HL-60 (cell line): ENCODE data around the gene DBNL.

Experiments used
- DNase-seq, 2 experiments: peaks; one replicate each; pipeline ENCODE4 v3.0.0-alpha.2; 2010 to 2020; ENCODE audit warnings: low read depth in 1 of 2, low spot score in 1 of 2
- H3K27ac ChIP-seq: fragments of 250-450 bp; sonication (Bioruptor Pico); replicated peaks from 2 replicates; pipeline ENCODE4 v1.5.1; 2020; ENCODE audit warnings: mild to moderate bottlenecking, moderate library complexity
- H3K27me3 ChIP-seq: fragments of 250-450 bp; sonication (Bioruptor Pico); 2 replicates; pipeline ENCODE4 v1.5.1; 2021; ENCODE audit warnings: mild to moderate bottlenecking, moderate library complexity; ENCODE audit not compliant: insufficient read depth, poor library complexity, severe bottlenecking
- H3K4me3 ChIP-seq: replicated peaks from 2 replicates; pipeline ENCODE4 v1.5.1; 2011; ENCODE audit warnings: mild to moderate bottlenecking, control low read depth, low read length; ENCODE audit not compliant: insufficient read depth
- CTCF ChIP-seq: IDR thresholded peaks from one replicate; pipeline ENCODE4 v1.5.1; 2011; ENCODE audit warnings: low read length, control low read depth, inconsistent platforms; ENCODE audit not compliant: insufficient read depth
- GABPA ChIP-seq: IDR thresholded peaks from 2 replicates; pipeline ENCODE4 v1.6.1; 2012; ENCODE audit warnings: low read depth
- POLR2AphosphoS5 ChIP-seq: IDR thresholded peaks from 2 replicates; pipeline ENCODE4 v1.6.1; 2012; ENCODE audit warnings: low read depth
- REST ChIP-seq: IDR thresholded peaks from 2 replicates; pipeline ENCODE4 v1.6.1; 2012; ENCODE audit warnings: low read depth; ENCODE audit not compliant: insufficient replicate concordance
- SPI1 ChIP-seq: IDR thresholded peaks from 2 replicates; pipeline ENCODE4 v1.6.1; 2012; ENCODE audit warnings: low read depth, mild to moderate bottlenecking, borderline replicate concordance

Gene DBNL

DNA sequence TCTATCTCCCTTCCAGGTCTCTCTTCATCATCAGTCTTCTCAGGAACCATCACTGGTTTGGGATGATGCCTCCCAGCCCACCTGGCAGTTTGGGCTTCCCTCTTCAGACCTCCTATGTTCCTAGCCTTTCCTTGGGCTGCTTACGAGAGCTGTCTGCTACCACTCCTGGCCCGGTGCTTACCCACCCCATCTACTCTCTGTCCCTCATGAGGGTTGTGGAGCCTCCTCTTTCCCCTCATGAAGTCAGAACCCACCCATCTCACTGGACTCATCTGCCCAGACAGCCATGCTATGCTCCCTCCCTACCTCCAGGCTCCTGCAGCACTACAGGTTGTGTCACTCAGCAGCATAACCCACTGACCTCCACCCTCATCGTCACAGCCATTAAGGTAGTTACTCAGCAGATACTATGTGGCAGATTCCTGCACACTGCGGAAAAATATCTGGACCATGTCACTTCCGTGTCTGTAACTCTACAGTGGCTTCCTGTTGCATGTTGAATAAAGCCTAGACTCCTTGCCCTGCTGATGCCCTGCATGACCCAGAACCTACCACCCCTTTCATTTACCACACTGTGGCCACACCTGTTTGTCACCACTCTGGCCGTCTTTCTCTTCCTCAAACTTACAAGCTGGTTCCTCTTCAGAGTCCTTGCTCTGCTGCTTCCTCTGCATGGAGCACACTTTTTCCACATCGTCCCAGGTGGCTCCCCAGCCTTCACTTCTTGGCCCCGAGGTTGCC lies 2.0 kb downstream of the DBNL start:
- Histone ChIP-seq H3K27me3 (no peaks in the 10 kb centered on the region), H3K27ac (peak overlapping the region; percentile 93), H3K4me3 (peak overlapping the region; percentile 80)
- TF ChIP-seq SPI1 (peak; percentile 91), GABPA (0 out of 2 replicates have a peak, but pooled peaks have one; percentile 14), REST (no peak), CTCF (no peak), POLR2AphosphoS5 (peak; percentile 97)
- DNase-seq = peak; percentile 93 to 95

- no peak overlapping the region for H3K27ac ChIP-seq
- H3K4me3 ChIP-seq = no peak overlapping the region
- DNase-seq = no peak
- no peak for TF ChIP-seq CTCF
- TF ChIP-seq SPI1 = no peak
- TF ChIP-seq REST = no peak
- no peak for TF ChIP-seq POLR2AphosphoS5
- TF ChIP-seq GABPA = no peak
- no peaks in the 10 kb centered on the region for H3K27me3 ChIP-seq
Observed at GRCh38 chr7:44048031-44048795, 3.7 kb downstream of the DBNL start.

- no peak overlapping the region for H3K27ac ChIP-seq
- no peaks in the 10 kb centered on the region for H3K27me3 ChIP-seq
- TF ChIP-seq POLR2AphosphoS5 = no peak
- TF ChIP-seq SPI1 = no peak
- TF ChIP-seq GABPA = no peak
- no peak for TF ChIP-seq CTCF
- TF ChIP-seq REST = no peak
- no peak overlapping the region for H3K4me3 ChIP-seq
- DNase-seq = no peak
Observed at GRCh38 chr7:44050121-44050914, 5.8 kb downstream of the DBNL start.
